ENCODE data around the gene PAPOLG.

The PAPOLG gene

GRCh38 chr2:60756097-60757087 is at the start of gene PAPOLG:
PAPOLG (plus strand) TSS chr2:60756268; CDS start chr2:60756479, 211 bp downstream.
- peak within 1 kb of the TSS; percentile 89 for H3K9ac ChIP-seq (ENCODE audit: low read depth, low read length)
- peaks cover 6% of the 10 kb centered on the region; the same call in 1 of the 2 replicates for H3K4me1 ChIP-seq (ENCODE audit: insufficient read depth, low read length)
- peaks cover 6% of the 10 kb centered on the region; the same call in 1 of the 2 replicates for H3K36me3 ChIP-seq (ENCODE audit: insufficient read depth, low read length)
- no peaks in the 10 kb centered on the region for H3K9me3 ChIP-seq (ENCODE audit: control insufficient read depth, insufficient read depth, low read length)

GRCh38 chr2:60707750-60708371 is 48.2 kb upstream of the PAPOLG start:
- Histone ChIP-seq H3K4me1 (ENCODE audit: insufficient read depth, low read length) (peaks cover 7% of the 10 kb centered on the region; the same call in 1 of the 2 replicates), H3K9me3 (ENCODE audit: control insufficient read depth, insufficient read depth, low read length) (no peaks in the 10 kb centered on the region), H3K36me3 (ENCODE audit: insufficient read depth, low read length) (no peaks in the 10 kb centered on the region), H3K9ac (ENCODE audit: low read depth, low read length) (no peak overlapping the region)

- H3K4me1 ChIP-seq (ENCODE audit: insufficient read depth, low read length) = peaks cover 7% of the 10 kb centered on the region; the same call in 1 of the 2 replicates
- no peak overlapping the region for H3K9ac ChIP-seq (ENCODE audit: low read depth, low read length)
- H3K9me3 ChIP-seq (ENCODE audit: control insufficient read depth, insufficient read depth, low read length) = no peaks in the 10 kb centered on the region
- H3K36me3 ChIP-seq (ENCODE audit: insufficient read depth, low read length) = no peaks in the 10 kb centered on the region
These were observed 47.3 kb upstream of the PAPOLG start for GRCh38 chr2:60708630-60709320.

DNA sequence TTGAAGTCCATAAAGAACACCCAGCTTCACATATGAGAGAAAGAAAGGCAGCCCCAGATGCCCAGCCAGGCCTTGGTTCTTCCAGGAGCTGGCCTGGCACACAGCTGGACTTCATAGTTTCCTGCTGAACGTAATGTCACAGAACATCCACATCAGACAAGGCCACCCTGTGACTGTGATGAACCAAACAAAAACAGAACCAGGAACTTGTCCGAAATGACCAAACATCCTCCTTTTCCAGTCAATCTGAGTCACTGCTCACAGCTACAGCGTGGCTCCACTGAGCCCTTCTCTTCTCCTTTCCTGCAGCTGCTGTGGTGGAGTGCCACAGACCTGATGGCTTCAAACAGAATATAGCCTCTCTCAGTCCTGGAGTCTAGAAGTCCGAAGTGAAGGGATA is 45.4 kb upstream of the PAPOLG start:
- H3K36me3 ChIP-seq (ENCODE audit: insufficient read depth, low read length) = no peaks in the 10 kb centered on the region
- H3K4me1 ChIP-seq (ENCODE audit: insufficient read depth, low read length) = peaks cover 7% of the 10 kb centered on the region; the same call in 1 of the 2 replicates
- no peaks in the 10 kb centered on the region for H3K9me3 ChIP-seq (ENCODE audit: control insufficient read depth, insufficient read depth, low read length)
- no peak overlapping the region for H3K9ac ChIP-seq (ENCODE audit: low read depth, low read length)

GRCh38 chr2:60715561-60715960 is 40.5 kb upstream of the PAPOLG start:
- H3K9ac ChIP-seq (ENCODE audit: low read depth, low read length) = no peak overlapping the region
- H3K36me3 ChIP-seq (ENCODE audit: insufficient read depth, low read length) = no peaks in the 10 kb centered on the region
- no peaks in the 10 kb centered on the region for H3K9me3 ChIP-seq (ENCODE audit: control insufficient read depth, insufficient read depth, low read length)
- H3K4me1 ChIP-seq (ENCODE audit: insufficient read depth, low read length) = no peaks in the 10 kb centered on the region

DNA sequence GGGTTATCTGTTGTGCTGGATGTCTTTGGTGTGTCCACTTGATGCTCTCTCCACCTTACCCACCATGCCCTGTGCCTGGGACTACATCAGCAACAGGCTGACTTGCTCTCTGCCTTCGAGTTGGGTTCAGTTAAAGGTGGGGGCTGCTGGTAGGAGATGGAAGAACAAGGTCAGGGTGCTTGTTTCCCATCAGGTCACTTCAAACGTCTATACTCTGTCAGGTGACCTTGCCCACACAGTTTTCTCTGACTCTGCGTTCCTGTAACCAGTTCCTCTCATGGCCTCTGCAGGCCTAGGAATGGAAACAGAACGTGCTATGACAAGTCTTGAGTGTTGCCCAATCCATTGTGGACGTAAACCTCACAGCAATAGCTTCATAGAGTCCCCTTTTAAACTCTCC is 38.4 kb upstream of the PAPOLG start:
- H3K36me3 ChIP-seq (ENCODE audit: insufficient read depth, low read length) = no peaks in the 10 kb centered on the region
- H3K4me1 ChIP-seq (ENCODE audit: insufficient read depth, low read length) = no peaks in the 10 kb centered on the region
- no peaks in the 10 kb centered on the region for H3K9me3 ChIP-seq (ENCODE audit: control insufficient read depth, insufficient read depth, low read length)
- H3K9ac ChIP-seq (ENCODE audit: low read depth, low read length) = no peak overlapping the region

DNA sequence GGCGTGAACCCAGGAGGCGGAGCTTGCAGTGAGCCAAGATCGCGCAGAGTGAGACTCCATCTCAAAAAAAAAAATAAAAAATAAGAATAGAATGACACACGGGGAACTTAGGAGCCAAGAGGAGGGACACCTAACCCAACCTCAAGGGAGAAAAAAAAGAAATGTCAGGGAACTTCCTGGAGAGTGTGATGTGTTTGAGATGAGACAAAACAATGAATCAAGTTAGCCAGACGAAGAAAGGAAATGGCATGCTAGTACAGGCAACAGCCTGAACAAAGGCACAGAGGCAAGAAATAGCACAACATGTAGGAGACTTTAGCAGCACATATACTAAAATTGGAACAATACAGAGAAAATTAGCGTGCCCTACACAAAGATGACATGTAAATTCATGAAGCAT is 36.7 kb upstream of the PAPOLG start:
- Histone ChIP-seq H3K4me1 (ENCODE audit: insufficient read depth, low read length) (no peaks in the 10 kb centered on the region), H3K36me3 (ENCODE audit: insufficient read depth, low read length) (no peaks in the 10 kb centered on the region), H3K9me3 (ENCODE audit: control insufficient read depth, insufficient read depth, low read length) (no peaks in the 10 kb centered on the region), H3K9ac (ENCODE audit: low read depth, low read length) (no peak overlapping the region)

- Histone ChIP-seq H3K9me3 (ENCODE audit: control insufficient read depth, insufficient read depth, low read length) (no peaks in the 10 kb centered on the region), H3K36me3 (ENCODE audit: insufficient read depth, low read length) (no peaks in the 10 kb centered on the region), H3K9ac (ENCODE audit: low read depth, low read length) (no peak overlapping the region), H3K4me1 (ENCODE audit: insufficient read depth, low read length) (no peaks in the 10 kb centered on the region)
These were observed 30.6 kb upstream of the PAPOLG start for GRCh38 chr2:60725466-60725865.

- no peaks in the 10 kb centered on the region for H3K36me3 ChIP-seq (ENCODE audit: insufficient read depth, low read length)
- no peaks in the 10 kb centered on the region for H3K9me3 ChIP-seq (ENCODE audit: control insufficient read depth, insufficient read depth, low read length)
- H3K9ac ChIP-seq (ENCODE audit: low read depth, low read length) = no peak overlapping the region
- no peaks in the 10 kb centered on the region for H3K4me1 ChIP-seq (ENCODE audit: insufficient read depth, low read length)
These were observed 27.2 kb upstream of the PAPOLG start for GRCh38 chr2:60728855-60729254.

GRCh38 chr2:60735496-60736250 is 20.4 kb upstream of the PAPOLG start:
- H3K36me3 ChIP-seq (ENCODE audit: insufficient read depth, low read length) = no peaks in the 10 kb centered on the region; the same call in 1 of the 2 replicates
- H3K9ac ChIP-seq (ENCODE audit: low read depth, low read length) = peak overlapping the region; percentile 72
- H3K4me1 ChIP-seq (ENCODE audit: insufficient read depth, low read length) = peaks cover 5% of the 10 kb centered on the region; the same call in 1 of the 2 replicates
- H3K9me3 ChIP-seq (ENCODE audit: control insufficient read depth, insufficient read depth, low read length) = no peaks in the 10 kb centered on the region

DNA sequence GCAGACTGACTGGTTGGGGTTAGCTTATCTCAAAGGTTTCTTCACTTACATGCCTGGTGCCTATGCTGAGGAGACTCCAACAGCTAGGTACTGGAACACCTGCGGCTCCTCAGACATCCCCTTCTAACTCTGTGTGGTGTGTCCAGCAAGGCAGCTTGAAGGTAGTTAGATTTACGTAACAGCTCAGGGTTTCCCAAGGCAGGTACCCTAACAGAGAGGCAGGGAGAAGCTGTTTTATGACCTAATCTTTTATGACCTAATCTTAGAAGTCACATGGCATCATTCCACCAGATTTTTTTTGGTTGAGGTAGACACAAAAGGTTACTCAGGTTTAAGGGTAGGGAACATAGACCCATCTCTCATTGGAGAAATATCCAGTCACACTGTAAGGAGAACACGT is 17.4 kb upstream of the PAPOLG start:
- peaks cover 13% of the 10 kb centered on the region; the same call in 1 of the 2 replicates for H3K4me1 ChIP-seq (ENCODE audit: insufficient read depth, low read length)
- no peaks in the 10 kb centered on the region for H3K9me3 ChIP-seq (ENCODE audit: control insufficient read depth, insufficient read depth, low read length)
- H3K9ac ChIP-seq (ENCODE audit: low read depth, low read length) = no peak overlapping the region
- no peaks in the 10 kb centered on the region; the same call in 1 of the 2 replicates for H3K36me3 ChIP-seq (ENCODE audit: insufficient read depth, low read length)

- H3K9me3 ChIP-seq (ENCODE audit: control insufficient read depth, insufficient read depth, low read length) = no peaks in the 10 kb centered on the region
- no peak overlapping the region for H3K9ac ChIP-seq (ENCODE audit: low read depth, low read length)
- peaks cover 13% of the 10 kb centered on the region; the same call in 1 of the 2 replicates for H3K4me1 ChIP-seq (ENCODE audit: insufficient read depth, low read length)
- H3K36me3 ChIP-seq (ENCODE audit: insufficient read depth, low read length) = no peaks in the 10 kb centered on the region; the same call in 1 of the 2 replicates
These were observed 16.9 kb upstream of the PAPOLG start for GRCh38 chr2:60739156-60739555.

GRCh38 chr2:60741576-60741975 is 14.5 kb upstream of the PAPOLG start:
- Histone ChIP-seq H3K9me3 (ENCODE audit: control insufficient read depth, insufficient read depth, low read length) (no peaks in the 10 kb centered on the region), H3K4me1 (ENCODE audit: insufficient read depth, low read length) (peaks cover 8% of the 10 kb centered on the region; the same call in 1 of the 2 replicates), H3K36me3 (ENCODE audit: insufficient read depth, low read length) (no peaks in the 10 kb centered on the region; the same call in 1 of the 2 replicates), H3K9ac (ENCODE audit: low read depth, low read length) (no peak overlapping the region)
